Heart left ventricle (tissue), 16 donors: Measurements from ENCODE around the gene SLC26A9. TPM values are rescaled to one million over a fixed set of nuclear protein-coding genes. Genes with fewer than 3 reads are reported as not detected.

ENCODE experiments used
- ATAC-seq, 4 donors: fragments of 200-7000 bp; cut with Tn5 transposase; one replicate each; pipeline ENCODE4 v1.9.1; 2020 to 2022; ENCODE audit warnings: moderate library complexity in 4 of 4, mild to moderate bottlenecking in 3 of 4, moderate number of reproducible peaks in 1 of 4
- DNase-seq, 5 donors: peaks; one replicate each; pipeline ENCODE4 v3.0.0-alpha.2; 2020
- H3K27ac ChIP-seq, 12 donors: fragments of 200-600 bp; sonication (generic) in 4 of 12; one replicate each; pipeline versions ENCODE4 v1.5.0 to v1.8.0; 2016 to 2022; ENCODE audit warnings: mild to moderate bottlenecking in 2 of 12
- H3K27me3 ChIP-seq, 9 donors: fragments of 200-600 bp; sonication (generic) in 2 of 9; one replicate each; pipeline versions ENCODE4 v1.5.1 to v1.8.0; 2016 to 2022; ENCODE audit warnings: mild to moderate bottlenecking in 3 of 9
- H3K36me3 ChIP-seq, 9 donors: fragments of 200-600 bp; sonication (generic) in 2 of 9; one replicate each; pipeline versions ENCODE4 v1.5.0 to v1.8.0; 2018 to 2022; ENCODE audit warnings: mild to moderate bottlenecking in 2 of 9
- H3K4me1 ChIP-seq, 12 donors: fragments of 200-600 bp; sonication (generic) in 4 of 12; one replicate each; pipeline versions ENCODE4 v1.5.0 to v1.8.0; 2016 to 2022; ENCODE audit warnings: mild to moderate bottlenecking in 3 of 12
- H3K4me3 ChIP-seq, 12 donors: fragments of 200-600 bp; sonication (generic) in 4 of 12; one replicate each; pipeline versions ENCODE4 v1.5.0 to v1.8.0; 2017 to 2022; ENCODE audit warnings: mild to moderate bottlenecking in 9 of 12, moderate library complexity in 4 of 12
- H3K9me3 ChIP-seq, 12 donors: fragments of 200-600 bp; sonication (generic) in 4 of 12; one replicate each; pipeline versions ENCODE4 v1.5.0 to v1.8.0; 2016 to 2022; ENCODE audit warnings: mild to moderate bottlenecking in 1 of 12
- POLR2A ChIP-seq, 2 donors: fragments of 450-650 bp; IDR thresholded peaks; one replicate each; pipeline ENCODE4 v1.6.1; 2017; ENCODE audit warnings: antibody characterized with exemption in 2 of 2, mild to moderate bottlenecking in 2 of 2, moderate library complexity in 2 of 2
- WGBS, 4 donors: extraction: QIAGEN DNeasy Blood & Tissue Kit in 2 of 4; methylation state at CpG; one replicate each; pipeline versions ENCODE4 v1.1.5 to v1.1.7; 2013 to 2018; 5-methylcytosine and 5-hydroxymethylcytosine counted together
- intact Hi-C, 10 donors: fragments of 100-400 bp; cut with DNase I; formaldehyde crosslinking; loops; one replicate each; pipeline versions ENCODE4 v1.11.1 to v1.14.2; 2022
- polyA plus RNA-seq, 2 donors: library from polyadenylated mRNA; stranded (reverse); fragments of 200-250 nt; gene quantifications; one replicate each; pipeline ENCODE4 v1.2.3, GENCODE V29; 2013
- total RNA-seq, 9 donors: library from RNA; depleted of rRNA in 2 of 9; stranded (reverse); fragments of >200 nt in 2 of 9; fragmentation: NEBNext Ultra II Directional in 3 of 9; extraction: Animal tissue kit (Norgen Biotek cat#: 25700) in 3 of 9; gene quantifications; one replicate each; pipeline versions ENCODE4 v1.1.0 to v1.2.4, GENCODE V29; 2016 to 2023
- TF ChIP-seq, protein P1 (sequence below), 12 donors: fragments of 200-600 bp; sonication (generic) in 4 of 12; IDR thresholded peaks; one replicate each; pipeline versions ENCODE4 v1.5.0 to v1.8.0; 2018 to 2022; ENCODE audit warnings: antibody characterized with exemption in 12 of 12, mild to moderate bottlenecking in 5 of 12
- donor health status: ischemic (EF 13 %, LVEDD 7.1; RV severe dilation, severe dysfunction).
- donor health status: healthy with polysubstance abuse.
- donor health status: DM: no; HTN: yes; CAD: no.
- donor health status: DM: no; HTN: no; CAD: no.
- donor health status: ischemic (EF 25% LVEDD 6.9; RV normal size, moderate dysfunction).
- donor health status: ischemic (EF 25% LVEDD 5.7; RV mildly dilated, moderate dysfunction).
- donor health status: healthy.
- donor health status: DM: yes; HTN: yes; CAD: no.
- donor health status: ischemic (EF 35%, LVEDD 5.7; RV mildly dilated, moderate dysfunction).
- donor health status: nonischemic (EF 11% LVEDD 7.7; RV severe dilation, severe dysfunction).
- donor health status: DM: yes; HTN: yes; CAD: no.
- donor health status: PGD.
- donor health status: ischemic (EF 29% LVEDD 5.4; RV normal size, mild dysfunction).
- donor health status: nonischemic (EF 23%, LVEDD 6.1; RV moderate dilation, normal function).

Gene SLC26A9
- total and polyA plus RNA-seq, 11 donors = 4.1 to 39.6 (median 11.0) TPM

DNA sequence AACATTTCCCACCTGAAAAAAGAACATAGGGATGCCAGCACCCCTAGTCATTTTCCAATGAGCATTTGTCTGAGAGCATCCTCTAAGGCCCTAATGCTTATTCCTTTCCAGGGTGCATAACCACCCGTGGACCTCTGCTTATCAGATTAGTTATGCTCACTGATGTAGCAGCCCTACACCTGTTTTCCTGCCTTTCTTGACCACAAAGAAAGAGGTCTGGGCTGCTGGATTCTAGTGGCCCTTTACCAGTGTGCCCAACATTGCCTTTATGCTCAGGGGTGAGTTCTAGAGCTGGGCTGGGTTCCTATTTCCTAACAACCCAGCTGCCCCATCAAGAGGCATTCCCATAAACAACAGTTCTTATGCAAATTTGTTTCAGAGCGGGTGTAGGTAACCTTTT lies 73.0 kb downstream of the SLC26A9 start:
- TF ChIP-seq, protein P1, sequence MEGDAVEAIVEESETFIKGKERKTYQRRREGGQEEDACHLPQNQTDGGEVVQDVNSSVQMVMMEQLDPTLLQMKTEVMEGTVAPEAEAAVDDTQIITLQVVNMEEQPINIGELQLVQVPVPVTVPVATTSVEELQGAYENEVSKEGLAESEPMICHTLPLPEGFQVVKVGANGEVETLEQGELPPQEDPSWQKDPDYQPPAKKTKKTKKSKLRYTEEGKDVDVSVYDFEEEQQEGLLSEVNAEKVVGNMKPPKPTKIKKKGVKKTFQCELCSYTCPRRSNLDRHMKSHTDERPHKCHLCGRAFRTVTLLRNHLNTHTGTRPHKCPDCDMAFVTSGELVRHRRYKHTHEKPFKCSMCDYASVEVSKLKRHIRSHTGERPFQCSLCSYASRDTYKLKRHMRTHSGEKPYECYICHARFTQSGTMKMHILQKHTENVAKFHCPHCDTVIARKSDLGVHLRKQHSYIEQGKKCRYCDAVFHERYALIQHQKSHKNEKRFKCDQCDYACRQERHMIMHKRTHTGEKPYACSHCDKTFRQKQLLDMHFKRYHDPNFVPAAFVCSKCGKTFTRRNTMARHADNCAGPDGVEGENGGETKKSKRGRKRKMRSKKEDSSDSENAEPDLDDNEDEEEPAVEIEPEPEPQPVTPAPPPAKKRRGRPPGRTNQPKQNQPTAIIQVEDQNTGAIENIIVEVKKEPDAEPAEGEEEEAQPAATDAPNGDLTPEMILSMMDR (IDR thresholded peaks at IDR 0.05) = no peak
- no peak for TF ChIP-seq POLR2A (IDR thresholded peaks at IDR 0.05)
- no peak for ATAC-seq
- WGBS, 4 donors = 83 to 88% (median 86%) methylated on average over 2 of the region's 2 CpGs

More for the DNA sequence above, 73.0 kb downstream of the SLC26A9 start:
- intact Hi-C loops = no loop called here
- Histone ChIP-seq H3K27ac (no peak overlapping the region), H3K36me3 (no peaks in the 10 kb centered on the region), H3K27me3 (no peaks in the 10 kb centered on the region), H3K9me3 (peaks cover 0 to 6% (median 0%) of the 10 kb centered on the region in 12 donors), H3K4me1 (no peaks in the 10 kb centered on the region), H3K4me3 (no peak overlapping the region)
- DNase-seq = no peak

Other genes with a start within 250 kb of the SLC26A9 start
- gene NUCKS1, start 193.3 kb downstream of the SLC26A9 start, total RNA-seq = 100 to 1,000 TPM in 8 of 9 donors, 10 to 100 TPM in 1; 83.8 to 240 (median 198) TPM
- 10 to 100 TPM; 73.4 to 75.3 TPM for gene NUCKS1, start 193.3 kb downstream of the SLC26A9 start, polyA plus RNA-seq
- 10 to 100 TPM; 13.8 to 26.0 (median 16.6) TPM for gene RAB29, start 168.0 kb downstream of the SLC26A9 start, total RNA-seq
- gene RAB29, start 168.0 kb downstream of the SLC26A9 start, polyA plus RNA-seq = 10 to 100 TPM in 1 of 2 donors, 1 to 10 TPM in 1; 6.5 to 13.1 TPM
- 100 to 1,000 TPM; 247 to 442 (median 333) TPM for gene SLC41A1, start 130.3 kb downstream of the SLC26A9 start, total RNA-seq
- gene SLC41A1, start 130.3 kb downstream of the SLC26A9 start, polyA plus RNA-seq = 100 to 1,000 TPM; 146 to 198 TPM
- gene PM20D1, start 93.3 kb downstream of the SLC26A9 start, total RNA-seq = 1 to 10 TPM in 2 of 9 donors, under 1 TPM in 6, not detected in 1; 0.45 to 1.4 (median 0.78) TPM
- gene PM20D1, start 93.3 kb downstream of the SLC26A9 start, polyA plus RNA-seq = under 1 TPM; 0.28 to 0.65 TPM
- gene RAB7B, start 59.9 kb upstream of the SLC26A9 start, total RNA-seq = 10 to 100 TPM in 1 of 9 donors, 1 to 10 TPM in 6, under 1 TPM in 2; 0.31 to 11.1 (median 1.5) TPM
- under 1 TPM; 0.65 to 0.83 TPM for gene RAB7B, start 59.9 kb upstream of the SLC26A9 start, polyA plus RNA-seq
- gene CTSE, start 80.4 kb upstream of the SLC26A9 start, total RNA-seq = 1 to 10 TPM in 1 of 9 donors, not detected in 8; 2.2 TPM
- gene CTSE, start 80.4 kb upstream of the SLC26A9 start, polyA plus RNA-seq = not detected
- under 1 TPM in 5 of 9 donors, not detected in 4; 0.16 to 0.60 (median 0.40) TPM for gene RHEX, start 109.7 kb upstream of the SLC26A9 start, total RNA-seq
- gene RHEX, start 109.7 kb upstream of the SLC26A9 start, polyA plus RNA-seq = under 1 TPM in 1 of 2 donors, not detected in 1; 0.36 TPM
- gene AVPR1B, start 173.9 kb upstream of the SLC26A9 start, total RNA-seq = not detected
- gene AVPR1B, start 173.9 kb upstream of the SLC26A9 start, polyA plus RNA-seq = not detected